HG03060 (cell line): Measurements from ENCODE around the gene SFRP2.

Experiments used
- ATAC-seq: cut with Tn5 transposase; IDR thresholded peaks from one replicate; pipeline ENCODE4 v1.9.1; 2021; ENCODE audit warnings: low read depth, moderate number of reproducible peaks; ENCODE audit not compliant: unreplicated experiment

Gene SFRP2

DNA sequence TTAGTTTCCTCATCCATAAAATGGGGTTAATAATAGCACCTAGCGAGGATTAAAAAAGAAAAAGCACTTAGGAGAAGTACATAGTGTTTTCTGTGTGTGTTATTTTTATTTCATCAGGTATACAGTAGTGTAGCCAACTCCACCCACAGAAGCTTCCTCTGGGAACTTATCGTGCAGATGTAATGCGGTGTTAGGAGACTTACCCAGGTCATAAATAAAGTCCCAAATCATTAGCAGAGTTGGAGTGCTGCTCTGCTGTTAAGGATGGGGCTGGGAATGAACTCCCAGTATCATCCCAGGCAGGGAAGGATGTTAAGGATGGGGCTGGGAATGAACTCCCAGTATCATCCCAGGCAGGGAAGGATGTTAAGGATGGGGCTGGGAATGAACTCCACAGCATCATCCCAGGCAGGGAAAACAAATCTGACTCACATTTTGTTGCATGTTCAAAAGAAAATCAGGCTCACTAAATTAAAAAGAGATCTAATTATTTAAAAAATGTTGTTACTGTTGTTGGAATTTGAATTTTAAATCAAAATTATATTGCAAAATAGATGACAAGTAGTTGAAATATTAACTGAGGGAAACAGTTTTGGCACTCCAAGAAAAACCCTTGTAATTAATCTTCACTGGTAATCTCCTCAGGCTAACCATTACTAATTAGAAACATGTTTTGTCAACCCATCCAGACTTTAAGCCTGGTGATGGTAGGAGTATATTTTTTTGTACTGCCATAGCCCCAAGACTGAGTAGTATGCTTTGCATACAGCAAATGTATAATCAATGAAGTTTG lies 10.2 kb upstream of the SFRP2 start:
- no peak for ATAC-seq

GRCh38 chr4:153798420-153798819 lies 9.5 kb upstream of the SFRP2 start:
- ATAC-seq, result no peak

GRCh38 chr4:153794006-153794405 lies 5.1 kb upstream of the SFRP2 start:
- no peak for ATAC-seq

GRCh38 chr4:153792618-153793247 lies 3.9 kb upstream of the SFRP2 start:
- ATAC-seq, result no peak

DNA sequence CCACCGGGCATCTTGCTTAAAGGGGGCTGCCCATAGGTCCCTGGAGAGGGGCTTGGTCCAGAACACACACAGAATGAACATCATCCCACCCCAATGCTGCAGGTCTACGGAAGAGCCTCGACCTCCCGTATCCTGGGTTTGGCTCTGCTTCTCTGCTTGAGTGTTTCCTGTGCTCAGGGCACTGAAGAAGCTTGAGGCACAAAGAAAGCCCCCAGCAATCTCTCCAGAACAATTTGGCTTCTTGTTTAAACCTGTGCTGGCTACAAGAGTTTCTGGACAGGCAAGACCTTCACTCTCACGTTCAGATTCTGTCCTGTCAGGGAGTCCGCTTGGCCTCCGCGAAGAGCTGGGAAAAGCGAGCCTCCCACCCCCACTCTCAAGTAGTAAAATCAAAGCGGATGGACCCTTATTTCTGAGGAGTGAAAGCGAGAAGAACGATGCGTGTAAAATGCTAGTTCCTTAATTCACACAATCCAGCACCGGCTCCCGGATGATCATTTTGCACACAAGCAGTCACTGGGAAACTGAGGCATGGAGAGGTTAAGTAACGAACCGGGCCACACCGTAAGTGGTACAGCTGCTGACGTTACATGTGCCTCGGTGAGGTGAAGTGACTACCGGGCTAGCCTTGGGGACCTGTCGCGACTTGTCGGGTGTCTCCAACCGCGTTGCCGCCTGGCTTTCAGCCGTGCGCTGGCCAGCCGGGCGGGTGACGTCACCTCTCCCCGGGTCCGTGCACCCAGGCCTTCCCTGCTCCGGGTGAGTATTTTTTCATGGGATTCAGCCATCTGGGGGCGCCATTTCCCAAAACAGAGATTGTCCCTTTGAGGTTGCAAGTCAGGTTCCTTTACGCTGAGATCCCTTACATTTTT lies 3.1 kb upstream of the SFRP2 start:
- ATAC-seq, result no peak

- no peak for ATAC-seq
Measured at GRCh38 chr4:153790962-153791551, 2.2 kb upstream of the SFRP2 start.

DNA sequence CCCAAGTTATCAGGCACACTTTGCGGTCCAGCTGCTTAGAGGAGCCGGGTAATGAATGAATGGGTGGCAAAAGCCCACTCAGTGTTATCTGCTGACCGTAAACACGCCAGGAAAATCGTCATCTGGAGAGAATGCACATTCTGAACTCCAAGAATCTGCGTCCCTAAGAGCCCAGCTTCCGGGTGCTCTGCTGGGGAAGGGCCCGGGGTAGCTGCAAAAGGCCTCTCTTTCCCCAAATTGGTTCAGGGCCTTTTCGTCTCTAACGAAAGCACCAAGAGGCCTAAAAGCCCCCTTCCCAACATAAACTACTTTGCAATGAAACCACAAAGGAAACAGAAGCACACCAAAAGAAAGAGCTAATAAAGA lies 1.6 kb upstream of the SFRP2 start:
- no peak for ATAC-seq

DNA sequence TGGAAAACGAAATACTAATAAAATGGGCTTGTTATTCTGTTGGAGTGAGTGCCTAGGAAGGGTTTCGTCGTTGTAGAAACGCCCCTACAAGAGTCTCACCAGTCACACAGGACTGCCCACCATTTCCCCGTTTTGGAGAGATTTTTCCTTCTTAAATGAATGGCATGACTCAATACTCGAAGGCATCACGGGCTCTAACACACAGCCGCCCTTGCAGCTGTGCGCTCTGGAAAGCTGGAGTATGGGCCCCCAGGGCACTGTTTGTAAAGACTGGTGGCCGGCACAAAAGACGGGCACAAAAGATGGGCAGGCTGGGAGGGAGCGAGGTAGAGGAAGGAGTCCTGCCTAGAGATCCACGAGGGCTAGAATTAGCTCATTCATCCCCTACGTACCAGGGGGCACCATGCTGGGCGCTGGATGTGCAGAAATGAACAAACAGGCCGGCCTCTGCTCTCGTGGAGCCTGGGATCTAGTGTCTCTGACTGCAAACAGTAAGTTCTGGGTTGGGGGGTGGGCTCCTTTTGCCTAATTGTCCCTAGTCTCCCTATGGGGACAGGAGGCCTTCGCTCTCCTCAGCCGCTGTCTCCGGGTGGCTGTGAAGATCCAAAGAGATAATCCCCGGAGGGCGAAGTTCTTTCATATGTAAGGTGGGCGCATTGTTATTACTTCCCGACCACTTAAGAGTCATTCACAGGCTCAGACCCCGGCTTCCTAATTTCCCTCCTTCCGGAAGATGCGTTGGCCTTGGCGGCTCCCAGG lies 1.0 kb upstream of the SFRP2 start:
- no peak for ATAC-seq

GRCh38 chr4:153788051-153788412 lies 851 bp downstream of the SFRP2 start:
- no peak for ATAC-seq

GRCh38 chr4:153787575-153787974 lies 1.3 kb downstream of the SFRP2 start:
- no peak for ATAC-seq

GRCh38 chr4:153787061-153787560 lies 1.8 kb downstream of the SFRP2 start:
- no peak for ATAC-seq

- no peak for ATAC-seq
Measured at GRCh38 chr4:153785910-153786721, 2.8 kb downstream of the SFRP2 start.

- ATAC-seq, result no peak
Measured at GRCh38 chr4:153784166-153784699, 4.7 kb downstream of the SFRP2 start.

DNA sequence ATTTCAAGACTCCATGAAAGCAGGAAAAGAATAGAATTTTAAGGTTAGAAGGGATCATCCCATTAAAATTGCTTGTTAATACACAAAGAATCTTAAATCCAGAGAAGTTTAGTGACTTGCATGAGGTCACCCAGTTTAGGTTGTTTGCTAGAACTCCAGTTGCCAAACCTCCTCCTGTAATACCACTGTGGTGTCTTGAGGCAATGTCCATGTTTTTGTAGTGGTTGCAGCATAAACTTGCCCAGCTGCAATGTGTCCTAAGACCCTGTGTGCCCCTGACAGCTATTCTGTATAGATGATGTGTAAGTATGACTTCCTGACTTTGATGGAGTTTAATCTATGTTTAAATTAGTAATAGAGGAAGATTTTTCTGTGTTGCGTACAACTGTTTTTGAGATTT lies 6.3 kb downstream of the SFRP2 start:
- ATAC-seq, result no peak

DNA sequence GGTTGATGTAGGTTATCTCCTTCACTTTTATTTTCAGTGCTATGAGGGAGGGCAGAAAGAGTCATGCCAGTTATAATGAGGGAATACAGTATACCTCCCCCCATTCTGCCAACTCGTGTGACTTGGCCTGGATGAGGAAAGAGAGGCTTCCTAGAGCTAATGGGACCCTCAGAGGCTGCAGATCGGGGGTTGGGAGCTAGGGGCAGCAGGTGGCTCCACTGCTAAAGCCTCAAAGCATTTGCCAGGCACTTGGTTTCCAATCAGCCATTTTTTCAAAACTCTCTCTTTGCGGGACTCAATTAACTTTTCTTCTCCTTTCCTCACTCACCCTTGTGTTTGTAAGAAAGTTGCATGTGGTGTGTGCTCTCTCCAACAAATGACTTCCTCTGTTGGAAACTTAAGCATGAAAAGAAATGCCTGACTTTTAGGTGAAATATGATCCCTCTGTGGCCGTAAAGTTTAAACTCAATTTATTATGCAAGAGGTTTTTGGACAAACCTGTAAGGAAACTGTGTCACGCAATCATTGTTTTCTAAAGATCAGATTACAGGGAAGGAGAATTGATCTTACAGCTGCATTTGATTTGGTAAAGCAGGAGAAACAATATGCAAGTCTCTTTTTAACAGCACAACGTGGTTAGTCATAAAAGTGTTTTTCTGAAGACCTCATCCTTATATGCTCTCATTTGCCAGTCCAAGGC lies 7.0 kb downstream of the SFRP2 start:
- no peak for ATAC-seq

- ATAC-seq, result no peak
Measured at GRCh38 chr4:153781280-153781679, 7.6 kb downstream of the SFRP2 start.

GRCh38 chr4:153780876-153781275 lies 8.0 kb downstream of the SFRP2 start:
- peak; percentile 56 for ATAC-seq

DNA sequence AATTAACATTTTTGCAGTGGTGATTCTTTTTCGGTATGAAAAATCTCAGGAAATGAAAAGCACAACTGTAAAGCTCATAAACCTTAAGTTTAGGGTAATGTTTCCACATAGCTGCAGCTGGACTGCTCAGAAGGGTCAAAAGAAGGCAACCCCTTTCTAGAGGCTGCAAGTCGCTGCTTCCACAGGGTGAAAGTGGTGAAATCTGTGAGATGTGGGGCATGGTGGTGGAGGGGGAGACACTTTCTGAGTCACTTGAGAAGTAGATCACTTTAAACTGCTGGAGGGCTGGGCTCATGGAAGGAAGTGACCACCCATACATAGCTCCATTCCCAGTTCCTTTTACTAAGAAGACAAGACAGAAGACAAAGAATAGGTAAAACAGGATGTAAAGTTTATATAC lies 8.7 kb downstream of the SFRP2 start:
- ATAC-seq, result no peak
